GM18508 (cell line): ENCODE results near the gene ZNF541.
"Not testable (repeated sequence)": the region's sequence is repeated elsewhere in the genome, so short reads cannot be mapped to it uniquely, and the experiment has no call there.

Experiments
- ATAC-seq: cut with Tn5 transposase; IDR thresholded peaks from one replicate; pipeline ENCODE4 v1.9.1; 2021; ENCODE audit warnings: moderate number of reproducible peaks; ENCODE audit not compliant: insufficient read depth, unreplicated experiment

The ZNF541 gene

GRCh38 chr19:47601180-47601904 is 28.4 kb upstream of the ZNF541 start:
- ATAC-seq, result no peak

- ATAC-seq, result peak; percentile 64
These were observed 27.6 kb upstream of the ZNF541 start for GRCh38 chr19:47600246-47601179.

DNA sequence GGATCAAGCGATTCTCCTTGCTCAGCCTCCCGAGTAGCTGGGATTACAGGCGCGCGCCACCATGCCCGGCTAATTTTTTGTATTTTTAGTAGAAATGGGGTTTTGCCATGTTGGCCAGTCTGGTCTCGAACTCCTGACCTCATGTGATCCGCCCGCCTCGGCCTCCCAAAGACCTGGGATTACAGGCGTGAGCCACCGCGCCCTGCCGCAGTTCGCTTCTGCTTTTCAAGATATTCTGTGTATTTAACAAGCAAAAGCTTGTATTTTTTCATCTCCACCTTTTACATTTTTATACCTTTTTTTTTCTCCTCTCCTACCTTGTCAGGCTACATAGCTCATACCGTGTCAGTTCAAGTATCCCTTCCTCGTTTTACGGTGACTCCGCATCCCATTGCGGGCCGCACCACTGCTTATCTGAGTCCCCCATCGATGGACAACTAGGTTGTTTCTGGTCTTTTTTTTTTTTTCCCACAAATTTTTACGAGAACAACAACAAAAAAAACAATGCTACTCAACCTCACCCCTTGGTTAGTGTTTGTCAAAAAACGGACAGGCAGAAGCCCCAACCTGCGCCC is 26.8 kb upstream of the ZNF541 start:
- not testable (repeated sequence) for ATAC-seq

- ATAC-seq, result no peak
These were observed 25.7 kb upstream of the ZNF541 start for GRCh38 chr19:47598407-47599349.

DNA sequence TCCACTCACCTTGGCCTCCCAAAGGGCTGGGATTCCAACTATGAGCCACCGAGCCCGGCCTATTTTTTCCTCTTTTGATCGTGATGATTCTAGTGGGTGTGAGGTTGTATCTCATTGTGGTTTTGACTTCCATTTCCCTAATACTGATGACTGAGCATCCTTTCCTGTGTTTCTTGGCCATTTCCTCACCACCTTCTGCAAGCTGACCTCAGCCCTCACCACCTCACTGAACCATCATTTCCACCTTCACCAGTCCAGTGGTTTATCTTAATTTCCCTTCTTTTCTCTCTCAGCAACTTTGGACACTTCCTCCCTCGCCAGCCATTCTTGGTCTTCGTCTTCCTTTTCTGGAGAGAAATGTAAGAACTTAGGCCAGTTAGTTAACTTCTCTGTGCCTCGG is 23.0 kb upstream of the ZNF541 start:
- no peak for ATAC-seq

GRCh38 chr19:47593860-47594259 is 20.9 kb upstream of the ZNF541 start:
- ATAC-seq, result no peak

- ATAC-seq, result no peak
These were observed 16.9 kb upstream of the ZNF541 start for GRCh38 chr19:47589824-47590223.

DNA sequence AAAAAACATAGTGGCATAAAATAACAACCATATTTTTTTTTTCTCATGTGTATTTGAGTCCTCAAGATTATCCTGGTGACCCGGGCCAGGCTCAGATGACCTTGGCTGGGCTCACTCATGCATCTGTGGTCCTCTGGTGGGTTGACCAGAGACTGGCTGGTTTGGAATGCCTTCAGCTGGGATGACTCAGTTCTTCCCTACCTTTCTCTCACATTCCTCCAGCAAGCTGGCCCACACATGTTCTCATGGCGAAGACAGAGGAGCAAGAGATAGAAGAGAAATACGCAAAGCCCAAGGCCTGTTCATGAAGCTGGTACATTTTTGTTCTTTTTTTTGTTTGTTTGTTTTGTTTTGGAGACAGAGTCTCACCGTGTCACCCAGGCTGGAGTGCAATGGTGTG is 14.3 kb upstream of the ZNF541 start:
- no peak for ATAC-seq

DNA sequence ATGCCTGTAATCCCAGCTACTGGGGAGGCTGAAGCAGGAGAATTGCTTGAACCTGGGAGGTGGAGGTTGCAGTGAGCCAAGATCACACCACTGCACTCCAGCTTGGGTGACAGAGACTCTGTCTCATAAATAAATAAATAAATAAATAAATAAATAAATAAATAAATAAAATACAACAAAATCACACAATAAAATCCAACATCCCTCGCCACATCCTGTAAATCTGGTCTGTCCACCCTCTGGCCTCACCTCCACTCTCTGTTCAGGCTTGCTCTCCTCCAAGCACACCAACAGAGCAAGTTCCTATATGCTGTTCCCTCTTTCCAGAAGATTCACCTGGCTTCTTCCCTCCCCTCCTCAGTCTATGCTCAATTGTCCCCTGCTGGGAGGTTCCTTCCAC is 10.2 kb upstream of the ZNF541 start:
- ATAC-seq, result not testable (repeated sequence)

GRCh38 chr19:47582320-47582909 is 9.5 kb upstream of the ZNF541 start:
- ATAC-seq, result no peak

GRCh38 chr19:47581605-47582319 is 8.8 kb upstream of the ZNF541 start:
- no peak for ATAC-seq

GRCh38 chr19:47580397-47580796 is 7.4 kb upstream of the ZNF541 start:
- ATAC-seq, result no peak

- no peak for ATAC-seq
These were observed 313 bp downstream of the ZNF541 start for GRCh38 chr19:47572635-47573034.

GRCh38 chr19:47569331-47569730 is 3.6 kb downstream of the ZNF541 start:
- ATAC-seq, result no peak

- no peak for ATAC-seq
These were observed 8.9 kb downstream of the ZNF541 start for GRCh38 chr19:47564081-47564480.

DNA sequence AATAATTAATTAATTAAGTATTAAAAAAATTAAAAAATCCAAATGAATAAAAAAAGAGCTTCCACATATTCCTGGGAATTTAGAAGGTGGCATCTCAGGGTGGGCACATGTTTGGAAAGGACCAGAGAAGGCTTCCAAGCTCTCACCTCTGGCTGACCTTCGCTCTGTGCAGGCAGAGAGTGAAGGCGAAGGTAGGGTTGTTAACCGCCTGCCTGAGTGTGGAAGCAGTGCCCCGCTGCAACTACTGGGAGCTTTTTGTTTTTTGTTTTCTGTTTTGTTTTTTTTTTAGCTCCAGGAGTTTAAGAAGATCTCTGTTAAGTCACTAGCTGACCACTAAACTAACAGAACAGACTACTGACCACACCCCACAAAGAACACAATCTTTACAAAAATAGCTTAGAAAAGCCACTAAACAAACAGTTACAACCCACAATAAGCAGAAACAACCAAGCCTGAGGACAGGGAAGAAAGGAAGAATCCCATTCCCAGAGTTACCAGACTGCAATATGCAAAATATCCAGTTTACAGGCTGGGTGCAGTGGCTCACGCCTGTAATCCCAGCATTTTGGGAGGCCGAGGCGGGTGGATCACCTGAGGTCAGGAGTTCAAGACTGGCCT is 11.4 kb downstream of the ZNF541 start:
- no peak for ATAC-seq

- ATAC-seq, result no peak
These were observed 11.9 kb downstream of the ZNF541 start for GRCh38 chr19:47560999-47561398.

DNA sequence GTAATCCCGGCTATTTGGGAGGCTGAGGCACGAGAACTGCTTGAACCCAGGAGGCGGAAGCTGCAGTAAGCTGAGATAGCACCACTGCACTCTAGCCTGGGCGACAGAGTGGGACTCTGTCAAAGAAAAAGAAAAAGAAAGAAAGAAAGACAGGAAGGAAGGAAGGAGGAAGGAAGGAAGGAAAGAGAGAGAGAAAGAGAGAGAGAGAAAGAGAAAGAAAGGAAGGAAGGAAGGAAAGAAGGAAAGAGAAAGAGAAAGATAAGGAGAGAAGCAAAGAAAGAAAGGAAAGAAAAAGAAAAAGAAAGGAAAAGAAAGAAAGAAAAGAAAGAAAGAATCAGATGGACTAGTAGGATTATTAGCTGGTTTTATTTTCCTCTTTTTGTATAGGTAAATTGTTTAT is 22.8 kb downstream of the ZNF541 start:
- ATAC-seq, result no peak
